Muscle of leg (tissue), 11 donors: ENCODE data around the gene NUTM2F. TPM values are rescaled to one million over a fixed set of nuclear protein-coding genes. Genes with fewer than 3 reads are reported as not detected.
"Not testable (repeated sequence)": the region's sequence is repeated elsewhere in the genome, so short reads cannot be mapped to it uniquely, and the experiment has no call there.

Experiments used
- DNase-seq: peaks from one replicate; pipeline ENCODE4 v3.0.0; 2013
- H3K27ac ChIP-seq: one replicate; pipeline ENCODE4 v1.5.1; 2013; ENCODE audit warnings: mild to moderate bottlenecking, low read length, control low read depth
- H3K27me3 ChIP-seq: one replicate; pipeline ENCODE4 v1.6.1; 2013; ENCODE audit warnings: low read length; ENCODE audit not compliant: control insufficient read depth, insufficient read depth
- H3K36me3 ChIP-seq: one replicate; pipeline ENCODE4 v1.6.1; 2013; ENCODE audit warnings: low read length; ENCODE audit not compliant: control insufficient read depth, insufficient read depth
- H3K4me1 ChIP-seq: one replicate; pipeline ENCODE4 v1.6.1; 2013; ENCODE audit warnings: low read length; ENCODE audit not compliant: control insufficient read depth, insufficient read depth
- H3K4me3 ChIP-seq: one replicate; pipeline ENCODE4 v1.5.1; 2013; ENCODE audit warnings: low read length, control low read depth
- H3K9me3 ChIP-seq: replicated peaks from 2 replicates; pipeline ENCODE4 v1.6.1; 2013; ENCODE audit warnings: low read depth, low read length; ENCODE audit not compliant: control insufficient read depth
- WGBS: methylation state at CpG from one replicate; pipeline ENCODE4 v1.1.5; 2013; ENCODE audit warnings: missing lambda C conversion rate; ENCODE audit not compliant: insufficient coverage; 5-methylcytosine and 5-hydroxymethylcytosine counted together
- polyA plus RNA-seq, 8 donors: library from polyadenylated mRNA; unstranded; fragments of 120-200 nt; gene quantifications; one replicate each; pipeline versions ENCODE4 v1.2.1 to v1.2.3, GENCODE V29; 2013; ENCODE audit warnings: inconsistent platforms in 1 of 8, low replicate concordance in 1 of 8; ENCODE audit not compliant: insufficient read length in 8 of 8, insufficient read depth in 1 of 8
- total RNA-seq: library from RNA; stranded (reverse); fragments of 120-200 nt; gene quantifications from one replicate; pipeline ENCODE4 v1.2.4, GENCODE V29; 2013

Gene NUTM2F
- total and polyA plus RNA-seq, 9 donors = not detected

GRCh38 chr9:94286116-94286515 lies 42.3 kb downstream of the NUTM2F start:
- WGBS = no CpG with 5 or more reads among the region's 3 CpGs
- peaks cover 2% of the 10 kb centered on the region for H3K36me3 ChIP-seq

DNA sequence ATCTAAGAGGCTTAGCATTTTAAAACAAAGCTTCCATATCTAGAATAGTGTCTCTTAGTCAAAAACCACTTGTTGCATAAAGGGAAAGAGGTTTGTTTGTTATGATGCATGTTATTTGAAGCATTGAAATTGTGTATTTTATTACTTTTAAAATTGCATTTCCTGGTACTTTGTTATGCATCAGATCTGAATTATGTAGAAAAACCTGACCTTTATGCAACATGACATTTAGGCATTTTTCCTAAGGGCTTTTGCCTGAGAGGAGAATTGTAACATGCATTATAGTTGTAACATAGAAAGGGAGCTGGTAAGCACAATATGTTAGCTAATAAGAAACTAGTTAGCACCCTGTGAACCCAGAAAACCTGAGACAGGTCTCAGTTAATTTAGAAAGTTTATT lies 47.3 kb downstream of the NUTM2F start:
- peaks cover 9% of the 10 kb centered on the region for H3K36me3 ChIP-seq
- no peak for DNase-seq
- H3K4me1 ChIP-seq = no peaks in the 10 kb centered on the region
- no peak overlapping the region for H3K27ac ChIP-seq
- no peaks in the 10 kb centered on the region for H3K9me3 ChIP-seq
- H3K4me3 ChIP-seq = no peak overlapping the region
- no peaks in the 10 kb centered on the region for H3K27me3 ChIP-seq

More at GRCh38 chr9:94286116-94286515, 42.3 kb downstream of the NUTM2F start:
- Histone ChIP-seq H3K4me3 (no peak overlapping the region), H3K27me3 (no peaks in the 10 kb centered on the region), H3K4me1 (peaks cover 5% of the 10 kb centered on the region), H3K9me3 (no peaks in the 10 kb centered on the region), H3K27ac (no peak overlapping the region)
- no peak for DNase-seq

DNA sequence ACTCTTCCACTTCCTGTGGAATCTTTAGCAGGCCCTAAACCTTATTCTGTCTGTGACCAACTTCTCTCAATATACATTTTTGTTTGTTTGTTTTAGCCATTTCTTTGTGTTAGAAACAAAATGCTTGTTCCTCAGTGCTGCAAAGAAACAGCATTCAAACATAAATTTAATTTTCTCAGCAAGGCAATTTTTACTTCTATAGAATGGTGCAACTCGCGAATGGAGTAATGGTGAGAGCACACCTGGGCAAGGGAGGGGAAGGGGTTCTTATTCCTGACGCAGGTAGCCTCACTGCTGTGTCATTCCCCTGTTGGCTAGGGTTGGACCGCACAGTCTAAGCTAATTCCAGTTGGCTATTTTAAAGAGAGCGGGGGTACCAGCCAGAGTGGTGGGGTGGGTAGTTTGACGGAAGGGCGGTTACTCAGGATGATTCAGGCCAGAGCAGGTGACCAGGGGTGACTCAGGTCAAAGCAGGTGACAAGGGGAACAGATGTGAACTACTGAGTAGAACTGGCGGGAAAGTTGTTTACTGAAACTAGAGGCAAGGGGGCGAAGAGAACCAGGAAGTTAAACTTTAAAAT lies 47.9 kb downstream of the NUTM2F start:
- no peak for DNase-seq
- H3K27ac ChIP-seq = no peak overlapping the region
- H3K27me3 ChIP-seq = no peaks in the 10 kb centered on the region
- 95% methylated on average over 5 of the region's 9 CpGs for WGBS
- H3K9me3 ChIP-seq = no peaks in the 10 kb centered on the region
- H3K4me3 ChIP-seq = no peak overlapping the region
- no peaks in the 10 kb centered on the region for H3K4me1 ChIP-seq
- H3K36me3 ChIP-seq = peaks cover 9% of the 10 kb centered on the region

DNA sequence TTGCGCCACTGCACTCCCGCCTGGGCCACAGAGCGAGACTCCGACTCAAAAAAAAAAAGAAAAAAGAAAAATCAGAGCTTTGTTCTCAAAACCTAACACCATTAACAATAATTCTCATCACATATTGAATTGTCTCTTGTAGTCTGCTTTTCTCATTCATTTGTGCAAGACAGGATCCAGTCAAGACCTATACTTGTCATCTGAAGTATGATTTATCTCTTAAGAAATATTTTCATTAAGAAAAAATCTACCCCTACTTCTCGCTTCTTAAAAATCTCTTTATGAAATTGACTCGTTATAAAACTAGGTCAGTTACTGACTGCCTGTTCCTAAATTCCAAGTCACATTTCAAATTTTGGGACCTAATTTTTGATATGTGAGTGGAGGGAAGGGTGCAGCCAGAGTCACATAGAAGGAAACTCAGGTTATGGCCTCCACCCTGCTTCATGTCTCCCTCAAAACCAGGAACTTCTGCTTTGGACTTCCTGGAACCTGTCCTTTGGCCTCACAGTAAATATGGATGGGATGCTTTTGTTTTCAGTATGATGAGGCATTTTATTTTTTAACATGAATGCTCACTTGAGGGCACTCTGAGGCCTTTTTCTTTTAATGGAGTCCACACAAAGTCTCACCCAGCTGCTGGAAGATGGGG lies 50.4 kb downstream of the NUTM2F start:
- Histone ChIP-seq H3K27ac (no peak overlapping the region), H3K4me1 (no peaks in the 10 kb centered on the region), H3K4me3 (no peak overlapping the region), H3K9me3 (peaks cover 2% of the 10 kb centered on the region), H3K36me3 (peaks cover 9% of the 10 kb centered on the region), H3K27me3 (no peaks in the 10 kb centered on the region)
- no peak for DNase-seq
- no CpG with 5 or more reads among the region's 6 CpGs for WGBS

DNA sequence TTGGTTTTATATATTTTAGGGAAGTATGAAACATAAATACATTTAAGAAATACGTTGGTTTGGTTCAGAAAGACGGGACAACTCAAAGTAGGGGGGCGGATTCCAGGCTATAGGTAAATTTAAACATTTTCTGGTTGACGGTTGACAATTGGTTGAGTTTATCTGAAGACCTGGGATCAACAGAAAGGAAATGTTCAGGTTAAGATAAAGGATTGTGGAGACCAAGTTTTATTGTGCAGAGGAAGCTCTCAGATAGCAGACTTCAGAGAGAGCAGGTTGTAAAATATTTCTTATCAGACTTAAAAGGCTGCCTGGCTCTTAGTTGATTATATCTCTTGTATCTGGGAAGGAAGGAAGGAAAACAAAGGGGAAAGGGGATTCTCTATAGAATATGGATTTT lies 51.4 kb downstream of the NUTM2F start:
- H3K4me1 ChIP-seq, H3K4me3 ChIP-seq, H3K27ac ChIP-seq, H3K27me3 ChIP-seq, DNase-seq, H3K36me3 ChIP-seq, H3K9me3 ChIP-seq: not testable (repeated sequence)
- WGBS = 92% methylated on average over 3 of the region's 4 CpGs

DNA sequence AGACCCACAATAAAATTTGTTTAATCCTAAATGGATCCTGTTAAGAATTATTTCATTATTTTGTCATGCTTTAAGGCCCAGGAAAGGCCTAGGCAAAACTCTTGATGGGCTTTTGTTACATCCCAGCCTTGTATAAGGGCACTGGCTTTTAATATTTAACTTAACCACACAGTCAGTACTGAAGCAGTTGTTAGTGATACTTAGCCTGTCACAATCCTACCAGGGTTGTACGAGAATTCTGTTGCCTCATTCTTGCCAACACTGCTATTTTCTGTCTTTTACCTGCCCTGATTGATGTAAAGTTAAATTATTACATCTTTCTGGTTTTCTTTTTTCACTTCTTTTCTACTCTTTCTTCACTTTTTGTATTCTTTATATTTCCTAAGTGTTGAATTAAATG lies 58.4 kb downstream of the NUTM2F start:
- H3K4me1 ChIP-seq = no peaks in the 10 kb centered on the region
- peaks cover 11% of the 10 kb centered on the region for H3K9me3 ChIP-seq
- no peak overlapping the region for H3K4me3 ChIP-seq
- H3K27ac ChIP-seq = no peak overlapping the region
- H3K27me3 ChIP-seq = no peaks in the 10 kb centered on the region
- no peak for DNase-seq
- WGBS = no CpG with 5 or more reads among the region's 1 CpG
- H3K36me3 ChIP-seq = no peaks in the 10 kb centered on the region

DNA sequence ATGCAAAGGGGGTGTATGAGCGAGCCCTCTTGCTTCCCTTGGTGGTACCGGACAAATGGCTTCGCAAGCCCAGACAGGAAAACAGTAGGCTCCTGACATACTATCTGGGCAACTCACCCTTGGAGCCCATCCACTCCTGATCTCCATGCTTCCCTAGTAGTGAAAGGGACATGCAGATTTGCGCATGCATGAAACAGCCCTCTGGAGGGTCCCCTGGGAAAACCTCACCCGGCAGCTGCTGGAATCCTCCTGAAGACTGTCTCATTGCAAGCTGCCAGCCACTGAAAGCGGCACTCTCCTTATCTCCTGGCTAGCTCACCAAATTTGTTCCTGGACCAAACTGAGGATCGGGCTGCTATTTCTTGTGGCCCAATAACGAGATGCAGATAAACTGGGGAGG lies 59.2 kb downstream of the NUTM2F start:
- Histone ChIP-seq H3K9me3 (peaks cover 11% of the 10 kb centered on the region), H3K27me3 (no peaks in the 10 kb centered on the region), H3K27ac (no peak overlapping the region), H3K36me3 (no peaks in the 10 kb centered on the region), H3K4me1 (no peaks in the 10 kb centered on the region), H3K4me3 (no peak overlapping the region)
- WGBS = 100% methylated on average over 1 of the region's 8 CpGs
- DNase-seq = no peak

Other genes with a start within 250 kb of the NUTM2F start
- gene PTPDC1, start 244.2 kb downstream of the NUTM2F start, total RNA-seq = 9.0 TPM
- 1 to 10 TPM; 6.2 to 8.5 (median 6.9) TPM for gene PTPDC1, start 244.2 kb downstream of the NUTM2F start, polyA plus RNA-seq
- gene ZNF169, start 69.3 kb downstream of the NUTM2F start, total RNA-seq = 3.5 TPM
- 1 to 10 TPM; 2.7 to 4.8 (median 3.6) TPM for gene ZNF169, start 69.3 kb downstream of the NUTM2F start, polyA plus RNA-seq
- 0.13 TPM for gene PCAT7, start 226.4 kb upstream of the NUTM2F start, total RNA-seq
- gene PCAT7, start 226.4 kb upstream of the NUTM2F start, polyA plus RNA-seq = 10 to 100 TPM in 2 of 8 donors, 1 to 10 TPM in 6; 1.8 to 12.0 (median 5.3) TPM